HG03064 (cell line): ENCODE results near the gene CAPN9.
"Not testable (repeated sequence)": the region's sequence is repeated elsewhere in the genome, so short reads cannot be mapped to it uniquely, and the experiment has no call there.

Source experiments
- ATAC-seq: cut with Tn5 transposase; IDR thresholded peaks from one replicate; pipeline ENCODE4 v1.9.1; 2021; ENCODE audit warnings: low read depth; ENCODE audit not compliant: unreplicated experiment

Gene CAPN9

GRCh38 chr1:230747127-230747730 is at the start of gene CAPN9:
TSS of gene CAPN9 (plus strand) at chr1:230747388. CDS start at chr1:230747497, 109 bp downstream.
- ATAC-seq = no peak

- ATAC-seq = no peak
Measured at GRCh38 chr1:230698130-230698529, 49.1 kb upstream of the CAPN9 start.

- ATAC-seq = not testable (repeated sequence)
Measured at GRCh38 chr1:230698964-230699363, 48.2 kb upstream of the CAPN9 start.

- ATAC-seq = no peak
Measured at GRCh38 chr1:230699716-230700115, 47.5 kb upstream of the CAPN9 start.

GRCh38 chr1:230700132-230700531 is 47.1 kb upstream of the CAPN9 start:
- ATAC-seq = no peak

GRCh38 chr1:230701434-230701833 is 45.8 kb upstream of the CAPN9 start:
- ATAC-seq = no peak

- ATAC-seq = no peak
Measured at GRCh38 chr1:230701895-230702768, 45.1 kb upstream of the CAPN9 start.

- no peak for ATAC-seq
Measured at GRCh38 chr1:230702934-230703678, 44.1 kb upstream of the CAPN9 start.

- no peak for ATAC-seq
Measured at GRCh38 chr1:230703679-230704385, 43.4 kb upstream of the CAPN9 start.

- no peak for ATAC-seq
Measured at GRCh38 chr1:230704830-230705229, 42.4 kb upstream of the CAPN9 start.

GRCh38 chr1:230705289-230706019 is 41.7 kb upstream of the CAPN9 start:
- no peak for ATAC-seq

- no peak for ATAC-seq
Measured at GRCh38 chr1:230706020-230706699, 41.0 kb upstream of the CAPN9 start.

- ATAC-seq = no peak
Measured at GRCh38 chr1:230706887-230707731, 40.1 kb upstream of the CAPN9 start.

GRCh38 chr1:230707732-230708630 is 39.2 kb upstream of the CAPN9 start:
- ATAC-seq = no peak

- ATAC-seq = no peak
Measured at GRCh38 chr1:230708631-230709580, 38.3 kb upstream of the CAPN9 start.
